GM21390 (cell line): Measurements from ENCODE around the gene TMOD2.

ENCODE experiments used
- ATAC-seq: cut with Tn5 transposase; IDR thresholded peaks from one replicate; pipeline ENCODE4 v1.9.1; 2021; ENCODE audit not compliant: unreplicated experiment

The TMOD2 gene

GRCh38 chr15:51750792-51751696, at the start of gene TMOD2:
Gene TMOD2 (plus strand): TSS chr15:51751597. CDS start chr15:51766442, 14,845 bp downstream.
- peak; percentile 72 for ATAC-seq

GRCh38 chr15:51702710-51703109, 48.7 kb upstream of the TMOD2 start:
- no peak for ATAC-seq

- ATAC-seq = no peak
Measured at GRCh38 chr15:51706291-51706690, 45.1 kb upstream of the TMOD2 start.

- no peak for ATAC-seq
Measured at GRCh38 chr15:51706926-51707608, 44.3 kb upstream of the TMOD2 start.

GRCh38 chr15:51708013-51708412, 43.4 kb upstream of the TMOD2 start:
- no peak for ATAC-seq

GRCh38 chr15:51709031-51709430, 42.4 kb upstream of the TMOD2 start:
- ATAC-seq = no peak

GRCh38 chr15:51714162-51714561, 37.2 kb upstream of the TMOD2 start:
- ATAC-seq = no peak

GRCh38 chr15:51714911-51715310, 36.5 kb upstream of the TMOD2 start:
- no peak for ATAC-seq

GRCh38 chr15:51718219-51718618, 33.2 kb upstream of the TMOD2 start:
- no peak for ATAC-seq

- no peak for ATAC-seq
Measured at GRCh38 chr15:51718746-51719145, 32.7 kb upstream of the TMOD2 start.

- ATAC-seq = no peak
Measured at GRCh38 chr15:51720201-51720995, 31.0 kb upstream of the TMOD2 start.

GRCh38 chr15:51721199-51721960, 30.0 kb upstream of the TMOD2 start:
- ATAC-seq = no peak

GRCh38 chr15:51724199-51724598, 27.2 kb upstream of the TMOD2 start:
- ATAC-seq = no peak

GRCh38 chr15:51724673-51725072, 26.7 kb upstream of the TMOD2 start:
- ATAC-seq = no peak

GRCh38 chr15:51726302-51727073, 24.9 kb upstream of the TMOD2 start:
- ATAC-seq = peak; percentile 85

- no peak for ATAC-seq
Measured at GRCh38 chr15:51727141-51727897, 24.1 kb upstream of the TMOD2 start.

- ATAC-seq = peak; percentile 50
Measured at GRCh38 chr15:51731549-51732267, 19.7 kb upstream of the TMOD2 start.

- ATAC-seq = no peak
Measured at GRCh38 chr15:51732646-51733045, 18.8 kb upstream of the TMOD2 start.
